HEK293T (cell line): ENCODE results near the gene KLF5.

Experiments
- ELF4 ChIP-seq: fragments of 450-650 bp; IDR thresholded peaks from 2 replicates; pipeline ENCODE4 v1.6.1; 2017; ENCODE audit warnings: antibody characterized with exemption
- FOXA1 ChIP-seq: fragments of 450-650 bp; IDR thresholded peaks from 2 replicates; pipeline ENCODE4 v1.6.1; 2016; ENCODE audit warnings: mild to moderate bottlenecking
- SP1 ChIP-seq: fragments of 450-650 bp; IDR thresholded peaks from 2 replicates; pipeline ENCODE4 v1.6.1; 2017
- SUZ12 ChIP-seq: fragments of 450-650 bp; IDR thresholded peaks from 2 replicates; pipeline ENCODE4 v1.6.1; 2016; ENCODE audit warnings: mild to moderate bottlenecking
- ZNF384 ChIP-seq: fragments of 450-650 bp; IDR thresholded peaks from 2 replicates; pipeline ENCODE4 v1.6.1; 2016

- TF ChIP-seq ELF4 (no peak), ZNF384 (no peak; the same call in 1 of the 2 replicates), FOXA1 (no peak), SP1 (no peak), SUZ12 (no peak)
Measured at GRCh38 chr13:73060251-73061160, 1.7 kb downstream of the KLF5 start.
